Breast epithelium (tissue), 3 donors: Measurements from ENCODE around the gene C19orf12.

Experiments
- POLR2A ChIP-seq: fragments of 450-650 bp; IDR thresholded peaks from one replicate; pipeline ENCODE4 v1.6.1; 2016; ENCODE audit warnings: antibody characterized with exemption, mild to moderate bottlenecking, moderate library complexity
- TF ChIP-seq, protein P1 (sequence below), 3 donors: fragments of 450-650 bp; IDR thresholded peaks; one replicate each; pipeline ENCODE4 v1.5.1; 2016 to 2017; ENCODE audit warnings: antibody characterized with exemption in 3 of 3, mild to moderate bottlenecking in 3 of 3, moderate library complexity in 3 of 3

DNA sequence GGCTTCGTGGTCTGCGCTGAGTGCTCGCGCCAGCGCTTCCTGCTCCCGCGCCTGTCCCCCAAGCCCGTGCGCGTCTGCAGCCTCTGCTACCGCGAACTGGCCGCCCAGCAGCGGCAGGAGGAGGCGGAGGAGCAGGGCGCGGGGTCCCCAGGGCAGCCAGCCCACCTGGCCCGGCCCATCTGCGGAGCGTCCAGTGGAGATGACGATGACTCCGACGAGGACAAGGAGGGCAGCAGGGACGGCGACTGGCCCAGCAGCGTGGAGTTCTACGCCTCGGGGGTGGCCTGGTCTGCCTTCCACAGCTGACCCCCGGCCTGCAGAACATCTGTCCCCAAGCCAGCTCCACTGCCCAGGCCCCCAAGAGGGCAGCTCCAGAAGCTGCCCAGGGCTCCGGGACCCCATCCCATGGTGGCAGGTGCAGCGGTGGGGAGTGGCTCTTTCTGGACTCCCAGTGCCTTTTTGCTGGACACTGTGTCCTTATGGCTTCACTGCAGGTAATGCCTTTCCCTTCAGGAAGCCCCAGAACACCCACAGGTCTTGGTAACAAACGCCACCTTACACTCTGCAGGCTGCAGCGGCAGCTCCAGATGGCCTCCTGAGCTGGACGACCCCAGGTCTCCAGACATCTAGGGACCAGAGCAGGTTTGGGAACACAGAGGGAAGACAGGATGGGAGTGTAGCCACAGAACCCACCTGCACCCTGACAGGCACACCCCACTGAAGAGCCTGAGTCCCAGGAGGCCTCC is 40.5 kb downstream of the C19orf12 start:
- TF ChIP-seq, protein P1, sequence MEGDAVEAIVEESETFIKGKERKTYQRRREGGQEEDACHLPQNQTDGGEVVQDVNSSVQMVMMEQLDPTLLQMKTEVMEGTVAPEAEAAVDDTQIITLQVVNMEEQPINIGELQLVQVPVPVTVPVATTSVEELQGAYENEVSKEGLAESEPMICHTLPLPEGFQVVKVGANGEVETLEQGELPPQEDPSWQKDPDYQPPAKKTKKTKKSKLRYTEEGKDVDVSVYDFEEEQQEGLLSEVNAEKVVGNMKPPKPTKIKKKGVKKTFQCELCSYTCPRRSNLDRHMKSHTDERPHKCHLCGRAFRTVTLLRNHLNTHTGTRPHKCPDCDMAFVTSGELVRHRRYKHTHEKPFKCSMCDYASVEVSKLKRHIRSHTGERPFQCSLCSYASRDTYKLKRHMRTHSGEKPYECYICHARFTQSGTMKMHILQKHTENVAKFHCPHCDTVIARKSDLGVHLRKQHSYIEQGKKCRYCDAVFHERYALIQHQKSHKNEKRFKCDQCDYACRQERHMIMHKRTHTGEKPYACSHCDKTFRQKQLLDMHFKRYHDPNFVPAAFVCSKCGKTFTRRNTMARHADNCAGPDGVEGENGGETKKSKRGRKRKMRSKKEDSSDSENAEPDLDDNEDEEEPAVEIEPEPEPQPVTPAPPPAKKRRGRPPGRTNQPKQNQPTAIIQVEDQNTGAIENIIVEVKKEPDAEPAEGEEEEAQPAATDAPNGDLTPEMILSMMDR (IDR thresholded peaks at IDR 0.05) = no peak
- TF ChIP-seq POLR2A = no peak
